ENCODE measurements around the gene VWA5B2. TPM values are rescaled to one million over a fixed set of nuclear protein-coding genes. Genes with fewer than 3 reads are reported as not detected.

The VWA5B2 gene
- total RNA-seq, 1 experiment from 2014 or later: 2.7 TPM

DNA sequence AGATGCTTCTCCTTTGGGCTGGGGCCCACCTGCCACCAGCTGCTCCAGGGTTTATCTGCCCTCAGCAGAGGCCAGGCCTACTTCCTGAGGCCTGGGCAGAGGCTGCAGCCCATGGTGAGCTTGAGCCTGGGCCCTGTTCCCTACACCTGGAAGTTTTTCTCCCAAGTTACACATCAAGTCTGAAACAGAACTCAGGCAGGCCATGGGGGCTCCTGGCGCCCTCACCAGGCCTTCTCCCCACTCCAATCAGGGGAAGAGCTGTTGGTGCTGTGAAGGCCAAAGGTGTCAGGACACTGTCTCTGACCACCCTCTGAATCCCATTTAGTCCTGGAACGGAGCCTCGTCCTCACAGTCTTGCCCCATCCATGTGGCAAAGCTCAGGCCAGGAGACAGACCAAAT is 7.3 kb downstream of the VWA5B2 start:
- DNase-seq: no peak

More for the DNA sequence above, 7.3 kb downstream of the VWA5B2 start:
- Mint-ChIP-seq H3K36me3 (ENCODE audit: insufficient read depth in 1 of 3, low read depth in 3 of 3) (no peaks in the 10 kb centered on the region; a peak in 1 of 7 replicates), H3K4me3 (no peak overlapping the region), H3K27ac (no peak overlapping the region), H3K9me3 (no peaks in the 10 kb centered on the region), H3K27me3 (ENCODE audit: low read depth) (peaks cover 23% of the 10 kb centered on the region), H3K4me1 (0 out of 4 replicates have a peak, but pooled peaks cover 0 to 4% of the 10 kb centered on the region in 2 experiments)
- no peaks in the 10 kb centered on the region for H3K4me1 ChIP-seq (ENCODE audit: insufficient read depth, low read length)
- H2BK12ac ChIP-seq (ENCODE audit: insufficient read length, low read depth, low read length): no peak overlapping the region
- no peak overlapping the region for H3K18ac ChIP-seq (ENCODE audit: insufficient read length, low read depth, low read length)
- H3K27ac ChIP-seq (ENCODE audit: insufficient read length, low read depth, low read length): no peak overlapping the region
- H3K79me1 ChIP-seq (ENCODE audit: insufficient read depth, low read depth, low read length, poor library complexity, severe bottlenecking): no peaks in the 10 kb centered on the region
- no peak overlapping the region for H3K4ac ChIP-seq (ENCODE audit: low read depth, low read length)
- no peak overlapping the region for H3K4me2 ChIP-seq (ENCODE audit: insufficient read depth, insufficient read length, low read length)
- H3K9ac ChIP-seq (ENCODE audit: extremely low read depth, insufficient read length, low read length): no peak overlapping the region
- no peak overlapping the region for H2AFZ ChIP-seq (ENCODE audit: low read length)
- H2BK120ac ChIP-seq (ENCODE audit: low read depth, low read length, poor library complexity, severe bottlenecking): no peak overlapping the region
- no peak overlapping the region for H2BK15ac ChIP-seq (ENCODE audit: low read depth, low read length)
- H3K27me3 ChIP-seq (ENCODE audit: insufficient read depth, low read length): peaks cover 9% of the 10 kb centered on the region
- no peak overlapping the region for H4K91ac ChIP-seq (ENCODE audit: insufficient read length, low read depth, low read length)
- H2BK20ac ChIP-seq (ENCODE audit: low read depth, low read length, poor library complexity, severe bottlenecking): no peak overlapping the region
- H3K79me2 ChIP-seq (ENCODE audit: insufficient read depth, low read length): no peaks in the 10 kb centered on the region
- H4K20me1 ChIP-seq (ENCODE audit: control insufficient read depth, insufficient read depth, insufficient read length): no peaks in the 10 kb centered on the region
- no peak overlapping the region for H3T11ph ChIP-seq (ENCODE audit: low read length)
- H3K14ac ChIP-seq (ENCODE audit: insufficient read depth, low read length): no peak overlapping the region
- no peak overlapping the region for H4K8ac ChIP-seq (replicated peaks; ENCODE audit: insufficient read length, low read depth, low read length)
- TF ChIP-seq, protein P1, sequence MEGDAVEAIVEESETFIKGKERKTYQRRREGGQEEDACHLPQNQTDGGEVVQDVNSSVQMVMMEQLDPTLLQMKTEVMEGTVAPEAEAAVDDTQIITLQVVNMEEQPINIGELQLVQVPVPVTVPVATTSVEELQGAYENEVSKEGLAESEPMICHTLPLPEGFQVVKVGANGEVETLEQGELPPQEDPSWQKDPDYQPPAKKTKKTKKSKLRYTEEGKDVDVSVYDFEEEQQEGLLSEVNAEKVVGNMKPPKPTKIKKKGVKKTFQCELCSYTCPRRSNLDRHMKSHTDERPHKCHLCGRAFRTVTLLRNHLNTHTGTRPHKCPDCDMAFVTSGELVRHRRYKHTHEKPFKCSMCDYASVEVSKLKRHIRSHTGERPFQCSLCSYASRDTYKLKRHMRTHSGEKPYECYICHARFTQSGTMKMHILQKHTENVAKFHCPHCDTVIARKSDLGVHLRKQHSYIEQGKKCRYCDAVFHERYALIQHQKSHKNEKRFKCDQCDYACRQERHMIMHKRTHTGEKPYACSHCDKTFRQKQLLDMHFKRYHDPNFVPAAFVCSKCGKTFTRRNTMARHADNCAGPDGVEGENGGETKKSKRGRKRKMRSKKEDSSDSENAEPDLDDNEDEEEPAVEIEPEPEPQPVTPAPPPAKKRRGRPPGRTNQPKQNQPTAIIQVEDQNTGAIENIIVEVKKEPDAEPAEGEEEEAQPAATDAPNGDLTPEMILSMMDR (conservative IDR thresholded peaks at IDR 0.05): no peak
- H3K56ac ChIP-seq (ENCODE audit: insufficient read length, low read depth, low read length): no peak overlapping the region
- H3K23me2 ChIP-seq (ENCODE audit: insufficient read length, low read depth, low read length, poor library complexity, severe bottlenecking): no peaks in the 10 kb centered on the region
- no peaks in the 10 kb centered on the region for H3K9me3 ChIP-seq (ENCODE audit: control insufficient read depth, low read depth, low read length)
- H2AK5ac ChIP-seq (ENCODE audit: insufficient read length, low read length): no peak overlapping the region
- H2BK5ac ChIP-seq (ENCODE audit: insufficient read length, low read length): no peak overlapping the region
- no CpG with 5 or more reads among the region's 3 CpGs for whole genome bisulfite sequencing (ENCODE audit: extremely low coverage, insufficient read length, low lambda C conversion rate)
- H4K5ac ChIP-seq (ENCODE audit: insufficient read length, low read depth, low read length): no peak overlapping the region
- H3K23ac ChIP-seq (ENCODE audit: insufficient read length, low read depth, low read length): no peak overlapping the region
